ENCODE results near the gene MARCHF4. TPM values are rescaled to one million over a fixed set of nuclear protein-coding genes. Genes with fewer than 3 reads are reported as not detected.

The MARCHF4 gene
- total and polyA plus RNA-seq, 8 donors = 0.10 to 0.55 (median 0.40) TPM; not detected in 4

- TF ChIP-seq EP300 (IDR thresholded peaks at IDR 0.05) = no peak
- TF ChIP-seq POLR2AphosphoS5 (IDR thresholded peaks at IDR 0.05) = no peak
- TF ChIP-seq POLR2A (IDR thresholded peaks at IDR 0.05) = no peak
- no peak for TF ChIP-seq CTCF (IDR thresholded peaks at IDR 0.05)
- no peaks in the 10 kb centered on the region for H3K36me3 ChIP-seq
- peaks cover 0 to 47% (median 0%) of the 10 kb centered on the region in 3 donors for H3K27me3 ChIP-seq
- H3K4me1 ChIP-seq = no peaks in the 10 kb centered on the region
- DNase-seq = no peak
- 71 to 84% (median 80%) methylated on average over 3 of the region's 3 CpGs for WGBS, 5 donors
- H3K27ac ChIP-seq = no peak overlapping the region
- no peaks in the 10 kb centered on the region for H3K9me3 ChIP-seq
- intact Hi-C loops (cut with DNase I; ENCODE audit: low total_unique reads) = no loop called here
- H3K4me3 ChIP-seq = no peak overlapping the region
Measured at GRCh38 chr2:216363221-216363620, 9.1 kb downstream of the MARCHF4 start.

- no peak overlapping the region for H3K4me3 ChIP-seq
- no peak overlapping the region for H3K27ac ChIP-seq
- H3K4me1 ChIP-seq = no peaks in the 10 kb centered on the region
- peaks cover 0 to 44% (median 0%) of the 10 kb centered on the region in 3 donors for H3K27me3 ChIP-seq
- TF ChIP-seq POLR2A (IDR thresholded peaks at IDR 0.05) (no peak), EP300 (IDR thresholded peaks at IDR 0.05) (no peak), POLR2AphosphoS5 (IDR thresholded peaks at IDR 0.05) (no peak), CTCF (IDR thresholded peaks at IDR 0.05) (no peak)
- intact Hi-C loops (cut with DNase I; ENCODE audit: low total_unique reads) = no loop called here
- 37 to 47% (median 41%) methylated on average over 2 of the region's 2 CpGs for WGBS, 5 donors
- no peaks in the 10 kb centered on the region for H3K36me3 ChIP-seq
- peak in 1 of 2 donors; percentile 74 for DNase-seq
- H3K9me3 ChIP-seq = no peaks in the 10 kb centered on the region
Measured at GRCh38 chr2:216362730-216363129, 9.6 kb downstream of the MARCHF4 start.

- no peak overlapping the region for H3K27ac ChIP-seq
- H3K4me3 ChIP-seq = no peak overlapping the region
- no peaks in the 10 kb centered on the region for H3K4me1 ChIP-seq
- no peaks in the 10 kb centered on the region for H3K36me3 ChIP-seq
- intact Hi-C loops (cut with DNase I; ENCODE audit: low total_unique reads) = no loop called here
- H3K9me3 ChIP-seq = no peaks in the 10 kb centered on the region
- no peak for DNase-seq
- TF ChIP-seq CTCF (IDR thresholded peaks at IDR 0.05) (no peak), POLR2A (IDR thresholded peaks at IDR 0.05) (no peak), POLR2AphosphoS5 (IDR thresholded peaks at IDR 0.05) (no peak), EP300 (IDR thresholded peaks at IDR 0.05) (no peak)
- H3K27me3 ChIP-seq = peaks cover 0 to 23% (median 0%) of the 10 kb centered on the region in 3 donors
- 54 to 86% (median 68%) methylated on average over 2 of the region's 2 CpGs for WGBS, 5 donors
Measured at GRCh38 chr2:216355711-216356110, 16.6 kb downstream of the MARCHF4 start.

- Histone ChIP-seq H3K36me3 (no peaks in the 10 kb centered on the region), H3K4me1 (no peaks in the 10 kb centered on the region), H3K27me3 (peaks cover 0 to 18% (median 0%) of the 10 kb centered on the region in 3 donors), H3K9me3 (no peaks in the 10 kb centered on the region), H3K4me3 (no peak overlapping the region), H3K27ac (no peak overlapping the region)
- no peak for DNase-seq
- TF ChIP-seq CTCF (IDR thresholded peaks at IDR 0.05) = no peak
- no peak for TF ChIP-seq EP300 (IDR thresholded peaks at IDR 0.05)
- TF ChIP-seq POLR2A (IDR thresholded peaks at IDR 0.05) = no peak
- TF ChIP-seq POLR2AphosphoS5 (IDR thresholded peaks at IDR 0.05) = no peak
- intact Hi-C loops (cut with DNase I; ENCODE audit: low total_unique reads) = no loop called here
- 59 to 68% (median 63%) methylated on average over 4 of the region's 4 CpGs for WGBS, 5 donors
Measured at GRCh38 chr2:216354306-216354705, 18.0 kb downstream of the MARCHF4 start.

Measured in stomach (tissue), 9 donors.